IPS-NIHi7 (cell line): ENCODE data around the gene PEAK1.

Experiments used
- DNase-seq: peaks from one replicate; pipeline ENCODE4 v3.0.0; 2012; ENCODE audit warnings: mixed read lengths; ENCODE audit errors: extremely low spot score

The PEAK1 gene

GRCh38 chr15:77398927-77399326 lies 21.0 kb downstream of the PEAK1 start:
- DNase-seq: no peak

- DNase-seq: no peak
Measured at GRCh38 chr15:77396692-77397091, 23.2 kb downstream of the PEAK1 start.

GRCh38 chr15:77395013-77395774 lies 24.7 kb downstream of the PEAK1 start:
- no peak for DNase-seq

GRCh38 chr15:77393471-77393840 lies 26.4 kb downstream of the PEAK1 start:
- DNase-seq: no peak

- DNase-seq: no peak
Measured at GRCh38 chr15:77392762-77393470, 27.0 kb downstream of the PEAK1 start.

- DNase-seq: no peak
Measured at GRCh38 chr15:77391372-77391951, 28.4 kb downstream of the PEAK1 start.

- no peak for DNase-seq
Measured at GRCh38 chr15:77387365-77388105, 32.4 kb downstream of the PEAK1 start.

- no peak for DNase-seq
Measured at GRCh38 chr15:77386626-77387025, 33.3 kb downstream of the PEAK1 start.

- no peak for DNase-seq
Measured at GRCh38 chr15:77384589-77385359, 35.1 kb downstream of the PEAK1 start.

GRCh38 chr15:77384086-77384485 lies 35.8 kb downstream of the PEAK1 start:
- no peak for DNase-seq

- DNase-seq: no peak
Measured at GRCh38 chr15:77380033-77380432, 39.9 kb downstream of the PEAK1 start.

- no peak for DNase-seq
Measured at GRCh38 chr15:77376770-77377169, 43.1 kb downstream of the PEAK1 start.

- no peak for DNase-seq
Measured at GRCh38 chr15:77375133-77375532, 44.8 kb downstream of the PEAK1 start.

- no peak for DNase-seq
Measured at GRCh38 chr15:77373441-77373840, 46.5 kb downstream of the PEAK1 start.

- DNase-seq: no peak
Measured at GRCh38 chr15:77371850-77372563, 47.9 kb downstream of the PEAK1 start.

- no peak for DNase-seq
Measured at GRCh38 chr15:77370580-77370979, 49.3 kb downstream of the PEAK1 start.

- DNase-seq: no peak
Measured at GRCh38 chr15:77369168-77369567, 50.7 kb downstream of the PEAK1 start.

- DNase-seq: no peak
Measured at GRCh38 chr15:77367631-77368030, 52.3 kb downstream of the PEAK1 start.

- no peak for DNase-seq
Measured at GRCh38 chr15:77361456-77361855, 58.4 kb downstream of the PEAK1 start.

- DNase-seq: no peak
Measured at GRCh38 chr15:77358545-77359240, 61.2 kb downstream of the PEAK1 start.
